Astrocyte (in vitro differentiated cells and primary cell): ENCODE results near the gene MRPL14. TPM values are rescaled to one million over a fixed set of nuclear protein-coding genes. Genes with fewer than 3 reads are reported as not detected.

ENCODE experiments used
- DNase-seq: peaks from one replicate; pipeline ENCODE4 v3.0.0-alpha.2; 2010; ENCODE audit warnings: low read depth
- FAIRE-seq: peaks from 2 replicates; lab custom pipeline; 2011; peaks lifted over from hg19 to GRCh38; lab: Jason Lieb, UNC
- H2AFZ ChIP-seq: 2 replicates; pipeline ENCODE4 v1.6.0; 2012; ENCODE audit warnings: low read depth, low read length, inconsistent platforms
- H3K27ac ChIP-seq: 2 replicates; pipeline ENCODE4 v1.5.1; 2011; ENCODE audit warnings: low read depth, low read length, inconsistent platforms
- H3K27me3 ChIP-seq: 2 replicates; pipeline ENCODE4 v1.6.0; 2011; ENCODE audit warnings: low read length, inconsistent platforms; ENCODE audit not compliant: insufficient read depth
- H3K36me3 ChIP-seq: 2 replicates; pipeline ENCODE4 v1.5.1; 2011; ENCODE audit warnings: low read length, inconsistent platforms; ENCODE audit not compliant: insufficient read depth
- H3K4me1 ChIP-seq: 2 replicates; pipeline ENCODE4 v1.5.1; 2011; ENCODE audit warnings: low read length, inconsistent platforms; ENCODE audit not compliant: insufficient read depth
- H3K4me2 ChIP-seq: 2 replicates; pipeline ENCODE4 v1.6.0; 2012; ENCODE audit warnings: low read length, inconsistent platforms
- H3K4me3 ChIP-seq: 2 replicates; pipeline ENCODE4 v1.5.1; 2011; ENCODE audit warnings: low read depth, mild to moderate bottlenecking, low read length, inconsistent platforms; ENCODE audit not compliant: insufficient read depth
- H3K79me2 ChIP-seq: 2 replicates; pipeline ENCODE4 v1.6.0; 2012; ENCODE audit warnings: mild to moderate bottlenecking, low read length, inconsistent platforms; ENCODE audit not compliant: insufficient read depth
- H3K9ac ChIP-seq: 2 replicates; pipeline ENCODE4 v1.6.0; 2012; ENCODE audit warnings: mild to moderate bottlenecking, low read length, inconsistent platforms
- H3K9me3 ChIP-seq: 2 replicates; pipeline ENCODE4 v1.5.1; 2012; ENCODE audit warnings: low read depth, mild to moderate bottlenecking, low read length, inconsistent platforms; ENCODE audit not compliant: insufficient read depth
- H4K20me1 ChIP-seq: 2 replicates; pipeline ENCODE4 v1.6.0; 2012; ENCODE audit warnings: low read length, inconsistent platforms; ENCODE audit not compliant: insufficient read depth
- H3K27ac Mint-ChIP-seq: one replicate; pipeline ENCODE4 v1.8.0; 2021; ENCODE audit warnings: mild to moderate bottlenecking, mixed read lengths; ENCODE audit not compliant: unreplicated experiment
- H3K27me3 Mint-ChIP-seq: one replicate; pipeline ENCODE4 v1.8.0; 2021; ENCODE audit warnings: low read depth, mixed read lengths; ENCODE audit not compliant: unreplicated experiment
- H3K36me3 Mint-ChIP-seq: one replicate; pipeline ENCODE4 v1.8.0; 2021; ENCODE audit warnings: low read depth, mixed read lengths; ENCODE audit not compliant: unreplicated experiment
- H3K4me1 Mint-ChIP-seq: one replicate; pipeline ENCODE4 v1.8.0; 2021; ENCODE audit warnings: low read depth, mixed read lengths; ENCODE audit not compliant: unreplicated experiment
- H3K4me3 Mint-ChIP-seq: one replicate; pipeline ENCODE4 v1.8.0; 2021; ENCODE audit warnings: mild to moderate bottlenecking, moderate library complexity, mixed read lengths; ENCODE audit not compliant: unreplicated experiment
- H3K9me3 Mint-ChIP-seq: one replicate; pipeline ENCODE4 v1.8.0; 2021; ENCODE audit warnings: mild to moderate bottlenecking, mixed read lengths; ENCODE audit not compliant: unreplicated experiment
- CTCF ChIP-seq: IDR thresholded peaks from 2 replicates; pipeline ENCODE4 v1.5.1; 2011; ENCODE audit warnings: low read depth, mild to moderate bottlenecking, inconsistent platforms, low read length, moderate library complexity; ENCODE audit not compliant: insufficient read depth
- EZH2 ChIP-seq: IDR thresholded peaks from 2 replicates; pipeline ENCODE4 v1.6.1; 2012; ENCODE audit warnings: mild to moderate bottlenecking, low read length, inconsistent platforms; ENCODE audit not compliant: insufficient read depth
- total RNA-seq: library from RNA; stranded (reverse); gene quantifications from 2 replicates; pipeline ENCODE4 v1.2.1, GENCODE V29; 2021

The MRPL14 gene
- total RNA-seq, 1 donor from 2014 or later = 56.1 TPM

GRCh38 chr6:44111434-44112417, 15.5 kb downstream of the MRPL14 start:
- H3K9ac ChIP-seq = no peak overlapping the region
- peaks cover 17% of the 10 kb centered on the region for H3K4me1 ChIP-seq
- TF ChIP-seq CTCF (no peak), EZH2 (no peak)
- no peaks in the 10 kb centered on the region for H3K9me3 ChIP-seq
- no peak overlapping the region for H3K27ac ChIP-seq
- H3K4me1 Mint-ChIP-seq = peaks cover 46% of the 10 kb centered on the region
- no peaks in the 10 kb centered on the region for H3K27me3 ChIP-seq
- H3K79me2 ChIP-seq = peaks cover 50% of the 10 kb centered on the region
- H3K36me3 ChIP-seq = peaks cover 38% of the 10 kb centered on the region
- peaks cover 63% of the 10 kb centered on the region for H4K20me1 ChIP-seq
- no peak overlapping the region for H3K4me3 Mint-ChIP-seq
- H3K9me3 Mint-ChIP-seq = no peaks in the 10 kb centered on the region
- no peaks in the 10 kb centered on the region for H3K27me3 Mint-ChIP-seq
- DNase-seq = no peak
- no peak overlapping the region for H2AFZ ChIP-seq
- H3K4me3 ChIP-seq = no peak overlapping the region
- H3K27ac Mint-ChIP-seq = peak overlapping the region; percentile 9
- no peak overlapping the region for H3K4me2 ChIP-seq
- H3K36me3 Mint-ChIP-seq = peaks cover 44% of the 10 kb centered on the region
- FAIRE-seq = no peak

- TF ChIP-seq EZH2 (no peak), CTCF (no peak)
- Mint-ChIP-seq H3K27me3 (no peaks in the 10 kb centered on the region), H3K36me3 (peaks cover 46% of the 10 kb centered on the region), H3K4me1 (peaks cover 41% of the 10 kb centered on the region), H3K9me3 (no peaks in the 10 kb centered on the region), H3K4me3 (no peak overlapping the region), H3K27ac (no peak overlapping the region)
- no peak overlapping the region for H3K27ac ChIP-seq
- H3K4me1 ChIP-seq = peaks cover 10% of the 10 kb centered on the region
- H3K79me2 ChIP-seq = peaks cover 50% of the 10 kb centered on the region
- no peak overlapping the region for H2AFZ ChIP-seq
- DNase-seq = no peak
- no peak overlapping the region for H3K4me2 ChIP-seq
- peaks cover 64% of the 10 kb centered on the region for H4K20me1 ChIP-seq
- no peak overlapping the region for H3K9ac ChIP-seq
- H3K36me3 ChIP-seq = peaks cover 38% of the 10 kb centered on the region
- no peaks in the 10 kb centered on the region for H3K9me3 ChIP-seq
- no peaks in the 10 kb centered on the region for H3K27me3 ChIP-seq
- H3K4me3 ChIP-seq = no peak overlapping the region
- FAIRE-seq = no peak
Measured at GRCh38 chr6:44110966-44111365, 16.3 kb downstream of the MRPL14 start.
